Measurements from ENCODE around the gene NPIPB13. TPM values are rescaled to one million over a fixed set of nuclear protein-coding genes. Genes with fewer than 3 reads are reported as not detected.
A peak's percentile ranks its signal among the peaks of the same experiment; 100 is the strongest.
"Not testable (repeated sequence)": the region's sequence is repeated elsewhere in the genome, so short reads cannot be mapped to it uniquely, and the experiment has no call there.

NPIPB13 gene
- 2.1 TPM for polyA plus RNA-seq (2013, experiment 1 of 2)
- polyA plus RNA-seq (2013, experiment 2 of 2) = 1.9 TPM

DNA sequence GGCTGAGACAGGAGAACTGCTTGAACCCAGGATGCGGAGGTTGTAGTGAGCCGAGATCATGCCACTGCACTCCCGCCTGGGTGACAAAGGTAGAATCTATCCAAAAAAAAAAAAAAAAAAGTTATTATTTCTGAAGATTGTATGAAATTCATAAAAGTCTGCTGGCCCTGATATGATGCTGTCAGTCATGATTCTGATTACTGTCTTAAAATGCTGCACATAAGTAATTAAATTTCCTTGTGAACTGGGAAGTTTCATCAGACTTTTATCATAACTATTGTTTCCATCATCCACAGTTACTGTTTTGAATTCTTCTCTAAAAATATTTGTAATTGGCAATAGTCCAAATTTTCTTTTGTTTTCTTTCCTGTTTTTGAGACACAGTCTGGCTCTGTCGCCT lies at the start of gene NPIPB13:
TSS of gene NPIPB13 (minus strand) at position 101 of the 400 bp plus-strand sequence. CDS start 2,906 bp downstream, outside the sequence.
- not testable (repeated sequence) for H3K4me3 ChIP-seq (ENCODE audit: extremely low read depth, insufficient read depth, low read length, poor library complexity, severe bottlenecking); H3K4me1 ChIP-seq (ENCODE audit: control insufficient read depth, insufficient read depth, low read length, poor library complexity, severe bottlenecking); H3K36me3 ChIP-seq (ENCODE audit: control insufficient read depth, insufficient read depth, low read length); H3K27ac ChIP-seq (ENCODE audit: low read depth, low read length, severe bottlenecking); H3K9me3 ChIP-seq (ENCODE audit: control insufficient read depth, low read length)
- no CpG with 5 or more reads among the region's 4 CpGs for WGBS, 2 experiments (ENCODE audit: insufficient coverage in 2 of 2)

- H3K9me3 ChIP-seq (ENCODE audit: control insufficient read depth, low read length); H3K4me3 ChIP-seq (ENCODE audit: extremely low read depth, insufficient read depth, low read length, poor library complexity, severe bottlenecking); H3K36me3 ChIP-seq (ENCODE audit: control insufficient read depth, insufficient read depth, low read length); H3K27ac ChIP-seq (ENCODE audit: low read depth, low read length, severe bottlenecking); H3K4me1 ChIP-seq (ENCODE audit: control insufficient read depth, insufficient read depth, low read length, poor library complexity, severe bottlenecking): not testable (repeated sequence)
- 98% methylated on average over 5 of the region's 10 CpGs; no CpG with 5 or more reads in 1 of the 2 experiments for WGBS, 2 experiments (ENCODE audit: insufficient coverage in 2 of 2)
These were observed 34.1 kb upstream of the NPIPB13 start for GRCh38 chr16:30282357-30282756.

DNA sequence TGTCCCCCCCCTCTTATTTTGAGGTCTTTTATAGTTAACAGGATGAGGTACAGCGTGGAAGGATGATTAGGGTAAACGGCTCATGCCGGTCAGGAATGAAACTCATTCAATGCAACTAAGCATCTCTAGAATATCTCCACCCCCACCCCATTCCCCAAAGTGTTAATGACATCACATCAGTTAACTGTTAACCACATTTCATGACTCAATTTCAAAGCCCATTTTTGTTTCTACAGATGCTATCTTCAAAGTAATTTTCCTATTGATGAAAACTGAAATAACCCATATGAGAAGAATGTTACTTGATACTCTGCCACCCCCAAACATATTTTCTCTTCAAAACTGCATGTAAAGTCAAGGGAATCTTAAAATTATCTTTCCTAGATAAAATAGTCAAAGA lies 30.2 kb upstream of the NPIPB13 start:
- not testable (repeated sequence) for H3K4me3 ChIP-seq (ENCODE audit: extremely low read depth, insufficient read depth, low read length, poor library complexity, severe bottlenecking); H3K27ac ChIP-seq (ENCODE audit: low read depth, low read length, severe bottlenecking); H3K36me3 ChIP-seq (ENCODE audit: control insufficient read depth, insufficient read depth, low read length); H3K4me1 ChIP-seq (ENCODE audit: control insufficient read depth, insufficient read depth, low read length, poor library complexity, severe bottlenecking); H3K9me3 ChIP-seq (ENCODE audit: control insufficient read depth, low read length)
- WGBS, 2 experiments (ENCODE audit: insufficient coverage in 2 of 2) = no CpG with 5 or more reads among the region's 3 CpGs

DNA sequence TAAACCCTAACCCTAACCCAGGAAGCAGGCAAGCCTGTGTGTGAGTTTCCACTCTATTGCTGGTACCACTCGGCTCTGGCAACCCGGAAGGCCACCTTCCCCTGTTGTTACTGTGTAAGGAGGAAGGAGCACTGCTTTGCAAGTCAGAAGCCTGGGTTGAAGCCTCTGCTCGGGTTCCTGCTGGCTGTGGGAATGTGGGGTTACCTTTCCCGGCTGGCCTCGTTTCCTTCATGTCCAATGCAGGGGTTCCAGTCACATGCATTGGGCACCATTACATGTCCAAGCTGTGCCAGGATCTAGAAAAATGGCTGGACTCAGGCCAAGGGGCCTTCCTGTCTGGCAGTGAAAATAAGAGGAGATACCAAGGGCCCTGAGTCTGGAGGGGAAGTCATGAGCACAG lies 31.2 kb downstream of the NPIPB13 start:
- WGBS, 2 experiments (ENCODE audit: insufficient coverage in 2 of 2) = no CpG with 5 or more reads among the region's 5 CpGs
- not testable (repeated sequence) for H3K4me1 ChIP-seq (ENCODE audit: control insufficient read depth, insufficient read depth, low read length, poor library complexity, severe bottlenecking); H3K36me3 ChIP-seq (ENCODE audit: control insufficient read depth, insufficient read depth, low read length); H3K4me3 ChIP-seq (ENCODE audit: extremely low read depth, insufficient read depth, low read length, poor library complexity, severe bottlenecking); H3K9me3 ChIP-seq (ENCODE audit: control insufficient read depth, low read length); H3K27ac ChIP-seq (ENCODE audit: low read depth, low read length, severe bottlenecking)

DNA sequence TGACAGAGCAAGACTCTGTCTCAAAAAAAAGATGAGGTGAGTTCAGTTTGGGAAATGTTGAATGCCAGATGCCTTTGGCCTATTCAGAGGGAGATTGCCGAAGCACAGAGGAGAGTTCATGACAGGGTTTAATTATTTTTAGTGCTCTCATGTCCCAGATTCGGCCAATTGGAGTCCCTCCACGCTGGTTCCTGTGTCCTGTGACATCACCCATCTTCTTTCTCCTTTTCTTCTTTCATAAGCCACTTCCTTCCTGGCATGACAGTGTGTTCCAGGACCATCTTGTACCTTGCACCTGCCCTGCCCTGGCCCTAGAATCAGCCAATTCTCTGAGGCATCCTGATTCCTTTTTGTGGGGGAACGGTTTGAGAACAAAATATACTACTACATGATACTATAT lies 36.9 kb downstream of the NPIPB13 start:
- H3K27ac ChIP-seq (ENCODE audit: low read depth, low read length, severe bottlenecking); H3K36me3 ChIP-seq (ENCODE audit: control insufficient read depth, insufficient read depth, low read length); H3K4me1 ChIP-seq (ENCODE audit: control insufficient read depth, insufficient read depth, low read length, poor library complexity, severe bottlenecking); H3K9me3 ChIP-seq (ENCODE audit: control insufficient read depth, low read length); H3K4me3 ChIP-seq (ENCODE audit: extremely low read depth, insufficient read depth, low read length, poor library complexity, severe bottlenecking): not testable (repeated sequence)
- no CpG with 5 or more reads among the region's 4 CpGs for WGBS, 2 experiments (ENCODE audit: insufficient coverage in 2 of 2)

- H3K36me3 ChIP-seq (ENCODE audit: control insufficient read depth, insufficient read depth, low read length); H3K27ac ChIP-seq (ENCODE audit: low read depth, low read length, severe bottlenecking); H3K4me3 ChIP-seq (ENCODE audit: extremely low read depth, insufficient read depth, low read length, poor library complexity, severe bottlenecking); H3K4me1 ChIP-seq (ENCODE audit: control insufficient read depth, insufficient read depth, low read length, poor library complexity, severe bottlenecking); H3K9me3 ChIP-seq (ENCODE audit: control insufficient read depth, low read length): not testable (repeated sequence)
- WGBS, 2 experiments (ENCODE audit: insufficient coverage in 2 of 2) = no CpG with 5 or more reads among the region's 6 CpGs
These were observed 39.2 kb downstream of the NPIPB13 start for GRCh38 chr16:30209032-30209431.

DNA sequence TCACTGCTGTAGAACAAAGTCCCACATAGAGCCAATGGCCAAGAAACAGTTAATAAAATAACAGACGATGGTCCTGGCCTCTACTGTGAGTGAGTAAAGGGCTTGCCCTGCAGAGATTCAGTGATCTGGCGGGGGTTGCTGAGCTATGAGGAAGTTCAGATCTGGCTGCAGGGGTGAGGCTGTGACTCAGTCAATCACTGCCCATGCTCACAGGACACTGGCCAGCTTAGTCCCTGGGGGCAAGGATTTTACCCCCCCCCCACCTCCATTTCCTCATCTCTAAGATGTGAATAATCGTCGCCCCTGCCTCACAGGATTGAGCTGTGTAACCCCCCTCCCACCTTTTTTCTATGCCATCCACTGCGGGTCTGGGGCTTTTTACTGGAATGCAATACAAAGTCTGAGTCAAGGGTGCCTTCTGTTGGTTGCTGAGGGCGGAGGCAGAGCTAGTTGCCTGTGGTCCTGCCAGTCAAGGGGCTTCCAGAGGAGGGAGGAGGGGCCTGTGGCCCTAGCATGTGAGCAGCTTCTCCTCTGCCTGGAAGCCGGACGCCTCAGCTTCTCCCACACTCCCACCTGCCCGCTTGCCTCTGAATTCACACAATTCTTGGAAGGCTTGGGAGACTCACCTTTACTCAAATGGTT lies 41.1 kb downstream of the NPIPB13 start:
- H3K36me3 ChIP-seq (ENCODE audit: control insufficient read depth, insufficient read depth, low read length); H3K27ac ChIP-seq (ENCODE audit: low read depth, low read length, severe bottlenecking); H3K9me3 ChIP-seq (ENCODE audit: control insufficient read depth, low read length); H3K4me1 ChIP-seq (ENCODE audit: control insufficient read depth, insufficient read depth, low read length, poor library complexity, severe bottlenecking); H3K4me3 ChIP-seq (ENCODE audit: extremely low read depth, insufficient read depth, low read length, poor library complexity, severe bottlenecking): not testable (repeated sequence)
- no CpG with 5 or more reads among the region's 9 CpGs for WGBS, 2 experiments (ENCODE audit: insufficient coverage in 2 of 2)

DNA sequence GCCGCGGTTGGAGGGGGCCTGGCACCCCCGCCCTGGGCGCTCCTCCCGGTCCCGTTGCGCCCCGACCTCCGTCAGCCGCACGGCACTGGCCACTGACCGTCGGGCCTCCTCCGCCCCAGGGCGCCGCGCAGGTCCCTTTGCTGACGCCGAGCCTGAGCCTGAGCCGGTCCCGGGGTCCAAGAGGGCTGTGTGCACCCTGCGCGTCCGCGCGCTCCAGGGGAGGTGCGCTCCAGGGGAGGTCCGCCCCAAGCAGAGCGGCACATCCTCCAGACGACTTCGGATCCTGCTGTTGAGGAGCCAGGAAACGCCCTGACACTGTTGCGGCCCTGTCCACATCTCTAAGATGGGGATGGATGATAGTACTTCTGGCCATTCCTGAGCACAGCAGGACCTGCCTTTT lies 42.0 kb downstream of the NPIPB13 start:
- not testable (repeated sequence) for H3K4me1 ChIP-seq (ENCODE audit: control insufficient read depth, insufficient read depth, low read length, poor library complexity, severe bottlenecking); H3K9me3 ChIP-seq (ENCODE audit: control insufficient read depth, low read length); H3K36me3 ChIP-seq (ENCODE audit: control insufficient read depth, insufficient read depth, low read length); H3K27ac ChIP-seq (ENCODE audit: low read depth, low read length, severe bottlenecking)
- peak overlapping the region; percentile 31 for H3K4me3 ChIP-seq (ENCODE audit: extremely low read depth, insufficient read depth, low read length, poor library complexity, severe bottlenecking)
- no CpG with 5 or more reads among the region's 33 CpGs for WGBS, 2 experiments (ENCODE audit: insufficient coverage in 2 of 2)

DNA sequence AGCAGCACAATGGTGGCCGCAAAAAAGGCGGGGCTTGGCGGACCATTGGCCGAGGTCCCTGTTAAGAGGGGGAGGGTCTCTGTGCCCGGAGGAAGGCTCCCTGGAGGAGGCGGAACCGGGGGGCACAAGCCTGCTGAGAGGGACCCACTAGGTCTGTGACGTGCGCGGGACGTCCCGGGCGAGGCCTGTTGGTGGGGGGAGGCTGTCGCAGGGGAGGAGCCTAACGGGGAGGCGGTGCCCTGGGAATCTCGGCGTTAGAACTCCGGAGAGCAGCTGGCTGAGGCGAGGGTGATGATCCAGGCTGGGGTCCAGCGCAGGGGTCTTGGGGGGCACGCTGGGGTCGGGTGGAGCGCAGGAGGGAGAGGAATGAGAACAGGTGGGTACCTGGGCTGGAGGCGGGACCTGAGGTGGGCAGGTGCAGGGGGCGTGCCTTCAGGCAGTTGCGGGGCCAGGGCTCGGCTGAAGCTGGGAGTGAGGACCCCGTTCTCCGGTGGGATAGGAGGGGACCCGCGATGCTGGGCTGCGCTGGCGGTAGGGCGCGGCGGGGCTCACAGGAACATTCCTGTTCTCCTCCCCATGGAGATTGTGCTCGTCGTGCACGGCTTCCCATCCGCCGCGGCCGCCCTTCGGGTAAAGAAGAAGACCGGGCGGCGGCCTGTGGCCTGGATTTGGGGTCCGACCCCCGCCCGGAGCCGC lies 42.6 kb downstream of the NPIPB13 start:
- H3K9me3 ChIP-seq (ENCODE audit: control insufficient read depth, low read length) = not testable (repeated sequence)

GRCh38 chr16:30199608-30200343 lies 48.5 kb downstream of the NPIPB13 start:
- H3K36me3 ChIP-seq (ENCODE audit: control insufficient read depth, insufficient read depth, low read length); H3K9me3 ChIP-seq (ENCODE audit: control insufficient read depth, low read length); H3K27ac ChIP-seq (ENCODE audit: low read depth, low read length, severe bottlenecking); H3K4me1 ChIP-seq (ENCODE audit: control insufficient read depth, insufficient read depth, low read length, poor library complexity, severe bottlenecking); H3K4me3 ChIP-seq (ENCODE audit: extremely low read depth, insufficient read depth, low read length, poor library complexity, severe bottlenecking): not testable (repeated sequence)
- WGBS, 2 experiments (ENCODE audit: insufficient coverage in 2 of 2) = no CpG with 5 or more reads among the region's 15 CpGs

More for the DNA sequence above, 42.6 kb downstream of the NPIPB13 start:
- 1% methylated on average over 7 of the region's 52 CpGs; no CpG with 5 or more reads in 1 of the 2 experiments for WGBS, 2 experiments (ENCODE audit: insufficient coverage in 2 of 2)
- H3K4me3 ChIP-seq (ENCODE audit: extremely low read depth, insufficient read depth, low read length, poor library complexity, severe bottlenecking) = peak overlapping the region; percentile 31
- not testable (repeated sequence) for H3K4me1 ChIP-seq (ENCODE audit: control insufficient read depth, insufficient read depth, low read length, poor library complexity, severe bottlenecking); H3K36me3 ChIP-seq (ENCODE audit: control insufficient read depth, insufficient read depth, low read length); H3K27ac ChIP-seq (ENCODE audit: low read depth, low read length, severe bottlenecking)

DNA sequence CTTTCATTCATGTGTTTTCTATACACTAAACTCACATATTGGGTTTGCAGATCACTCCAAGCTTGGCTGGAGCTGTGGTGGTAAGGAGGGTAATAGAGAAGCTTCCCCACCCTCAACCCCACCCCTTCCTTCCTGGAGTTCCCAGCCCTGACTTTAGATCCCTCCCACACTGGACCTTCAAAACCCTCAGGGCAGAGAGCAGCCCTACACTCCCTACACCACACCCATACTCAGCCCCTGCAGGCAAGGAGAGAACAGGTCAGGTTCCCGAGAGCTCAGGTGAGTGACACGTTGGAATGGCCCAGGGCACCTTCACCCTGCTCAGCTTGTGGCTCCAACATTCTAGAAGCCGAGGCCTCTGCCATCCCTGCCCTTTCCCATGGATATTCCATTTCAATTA lies 49.2 kb downstream of the NPIPB13 start, which contains the start of gene SULT1A3:
TSS of gene SULT1A3 (plus strand) at position 207 of the 400 bp plus-strand sequence. CDS start 1,474 bp downstream, outside the sequence.
- no CpG with 5 or more reads among the region's 3 CpGs for WGBS, 2 experiments (ENCODE audit: insufficient coverage in 2 of 2)
- not testable (repeated sequence) for H3K27ac ChIP-seq (ENCODE audit: low read depth, low read length, severe bottlenecking); H3K4me3 ChIP-seq (ENCODE audit: extremely low read depth, insufficient read depth, low read length, poor library complexity, severe bottlenecking); H3K9me3 ChIP-seq (ENCODE audit: control insufficient read depth, low read length); H3K4me1 ChIP-seq (ENCODE audit: control insufficient read depth, insufficient read depth, low read length, poor library complexity, severe bottlenecking); H3K36me3 ChIP-seq (ENCODE audit: control insufficient read depth, insufficient read depth, low read length)

All from mesodermal cell (in vitro differentiated cells).